HCT116 (cell line): ENCODE results near the gene BTG1. TPM values are rescaled to one million over a fixed set of nuclear protein-coding genes. Genes with fewer than 3 reads are reported as not detected.

ENCODE experiments used
- ATAC-seq: fragments of 200-7000 bp; cut with Tn5 transposase; 2 replicates; pipeline ENCODE4 v1.9.1; 2020; ENCODE audit warnings: mild to moderate bottlenecking, moderate library complexity
- BruUV-seq: library from RNA; stranded (reverse); fragments of 400-500 nt; replicated peaks from 2 replicates; lab custom pipeline; 2021; lab: Mats Ljungman, UMichigan
- CTCF ChIA-PET: fragments of 300-600 bp; sonication (Branson Sonifier 250); formaldehyde crosslinking; loops from one replicate; lab custom pipeline; 2021; ENCODE audit warnings: antibody characterized with exemption; lab: Charles Lee
- POLR2A ChIA-PET: fragments of 300-600, 350-600 bp; sonication (Branson Sonifier 250); formaldehyde crosslinking; loops from one replicate; lab custom pipeline; 2021; ENCODE audit warnings: antibody characterized with exemption; lab: Charles Lee
- RAD21 ChIA-PET, 2 experiments: fragments of 300-600 bp; sonication (Branson Sonifier 250); formaldehyde crosslinking; loops; one replicate each; lab custom pipeline; 2023; ENCODE audit warnings: low total read pairs in 2 of 2; ENCODE audit not compliant: uncharacterized antibody in 2 of 2, unreplicated experiment in 2 of 2, low non-redundant PET in 1 of 2; lab: Charles Lee
- DNase-seq: peaks from one replicate; pipeline ENCODE4 v3.0.0-alpha.2; 2010; ENCODE audit warnings: low read depth, low spot score
- H2AFZ ChIP-seq: fragments of 200-600 bp; shearing (Covaris generic), sonication (generic); 2 replicates; pipeline ENCODE4 v1.6.1; 2017; ENCODE audit warnings: low read depth, mixed run types, mixed read lengths, antibody characterized with exemption, low read length; ENCODE audit not compliant: poor library complexity, severe bottlenecking
- H3K27ac ChIP-seq: 2 replicates; pipeline ENCODE4 v1.5.1; 2012; ENCODE audit warnings: low read depth, low read length
- H3K27me3 ChIP-seq: fragments of 200-600 bp; sonication (generic); 2 replicates; pipeline ENCODE4 v1.6.1; 2016; ENCODE audit warnings: mixed run types, low read length, mixed read lengths; ENCODE audit not compliant: insufficient read depth
- H3K36me3 ChIP-seq, 2 experiments: fragments of 200-500 bp in 1 of 2; fragments of 200-600 bp in 1 of 2; sonication (Bioruptor generic) in 1 of 2; sonication (generic) in 1 of 2; 2 replicates each; pipeline versions ENCODE4 v1.5.1 to v1.6.1; 2014 to 2016; ENCODE audit warnings: low read length in 2 of 2, inconsistent platforms in 1 of 2, mixed read lengths in 1 of 2, mixed run types in 1 of 2; ENCODE audit not compliant: insufficient read depth in 2 of 2, control insufficient read depth in 1 of 2
- H3K4me1 ChIP-seq, 2 experiments: fragments of 200-600 bp in 1 of 2; sonication (generic) in 1 of 2; 2 replicates each; pipeline versions ENCODE4 v1.5.1 to v1.6.1; 2012 to 2017; ENCODE audit warnings: low read length in 2 of 2, inconsistent platforms in 1 of 2, mild to moderate bottlenecking in 1 of 2, mixed read lengths in 1 of 2, mixed run types in 1 of 2, moderate library complexity in 1 of 2; ENCODE audit not compliant: insufficient read depth in 2 of 2, control insufficient read depth in 1 of 2
- H3K4me2 ChIP-seq: fragments of 200-600 bp; sonication (generic); 2 replicates; pipeline ENCODE4 v1.6.1; 2017; ENCODE audit warnings: mixed run types, low read length, mixed read lengths
- H3K4me3 ChIP-seq, 2 experiments: fragments of 200-600 bp in 1 of 2; sonication (generic) in 1 of 2; replicated peaks in 1 of 2; 2 replicates each; pipeline ENCODE4 v1.5.1; 2011 to 2016; ENCODE audit warnings: low read length in 2 of 2, control low read depth in 1 of 2, low read depth in 1 of 2, mild to moderate bottlenecking in 1 of 2, mixed read lengths in 1 of 2, mixed run types in 1 of 2
- H3K79me2 ChIP-seq: fragments of 200-600 bp; sonication (generic); 2 replicates; pipeline ENCODE4 v1.6.1; 2017; ENCODE audit warnings: mild to moderate bottlenecking, mixed run types, low read length, moderate library complexity, mixed read lengths; ENCODE audit not compliant: insufficient read depth
- H3K9ac ChIP-seq: fragments of 200-600 bp; sonication (generic); 2 replicates; pipeline ENCODE4 v1.6.1; 2016; ENCODE audit warnings: low read length, mixed read lengths
- H3K9me2 ChIP-seq: fragments of 200-600 bp; sonication (generic), shearing (Covaris generic); 2 replicates; pipeline ENCODE4 v1.6.1; 2017; ENCODE audit warnings: mixed run types, mild to moderate bottlenecking, moderate library complexity; ENCODE audit not compliant: insufficient read depth
- H3K9me3 ChIP-seq, 2 experiments: fragments of 200-500 bp in 1 of 2; fragments of 200-600 bp in 1 of 2; sonication (Bioruptor generic) in 1 of 2; sonication (generic) in 1 of 2; 2 replicates each; pipeline ENCODE4 v1.6.1; 2014 to 2017; ENCODE audit warnings: low read length in 2 of 2, mixed read lengths in 2 of 2, inconsistent platforms in 1 of 2, low read depth in 1 of 2, mild to moderate bottlenecking in 1 of 2, mixed run types in 1 of 2, moderate library complexity in 1 of 2; ENCODE audit not compliant: control insufficient read depth in 1 of 2, insufficient read depth in 1 of 2
- H4K20me1 ChIP-seq: fragments of 200-600 bp; sonication (generic), shearing (Covaris generic); 2 replicates; pipeline ENCODE4 v1.6.1; 2017; ENCODE audit warnings: mixed run types, mild to moderate bottlenecking, moderate library complexity; ENCODE audit not compliant: insufficient read depth
- CEBPB ChIP-seq: IDR thresholded peaks from 2 replicates; pipeline ENCODE4 v1.6.1; 2012; ENCODE audit warnings: low read depth
- EZH2 ChIP-seq: fragments of 200-600 bp; sonication (generic); IDR thresholded peaks from 2 replicates; pipeline ENCODE4 v1.6.1; 2017; ENCODE audit warnings: antibody characterized with exemption, mixed run types
- FOSL1 ChIP-seq: IDR thresholded peaks from 2 replicates; pipeline ENCODE4 v1.6.1; 2012; ENCODE audit warnings: low read depth
- JUND ChIP-seq: IDR thresholded peaks from 2 replicates; pipeline ENCODE4 v1.6.1; 2012
- POLR2A ChIP-seq: IDR thresholded peaks from 2 replicates; pipeline ENCODE4 v1.7.0; 2011; ENCODE audit warnings: borderline replicate concordance; ENCODE audit not compliant: insufficient read depth, insufficient read length; ENCODE audit errors: extremely low read depth
- POLR2AphosphoS5 ChIP-seq: IDR thresholded peaks from 2 replicates; pipeline ENCODE4 v1.6.1; 2011; ENCODE audit warnings: mild to moderate bottlenecking, low read depth, low read length, moderate library complexity
- SP1 ChIP-seq: IDR thresholded peaks from 2 replicates; pipeline ENCODE4 v1.6.1; 2012; ENCODE audit warnings: low read depth
- SRF ChIP-seq: IDR thresholded peaks from 2 replicates; pipeline ENCODE4 v1.6.1; 2012; ENCODE audit warnings: low read depth
- YY1 ChIP-seq: IDR thresholded peaks from 2 replicates; pipeline ENCODE4 v1.6.1; 2011; ENCODE audit warnings: low read length, low read depth, moderate library complexity, mild to moderate bottlenecking; ENCODE audit not compliant: insufficient replicate concordance; ENCODE audit errors: extremely low read depth
- intact Hi-C: fragments of 100-400 bp; cut with micrococcal nuclease; formaldehyde crosslinking; loops from 2 replicates; pipeline ENCODE4 v1.10.0; 2022
- total RNA-seq: library from RNA; stranded (reverse); gene quantifications from one replicate; pipeline ENCODE4 v1.2.1, GENCODE V29; 2021; ENCODE audit not compliant: unreplicated experiment
- TF ChIP-seq, protein P1 (sequence below): IDR thresholded peaks from 2 replicates; pipeline ENCODE4 v1.6.1; 2012; ENCODE audit warnings: low read depth
- TF ChIP-seq, protein P2 (sequence below): IDR thresholded peaks from 2 replicates; pipeline ENCODE4 v1.6.1; 2012
- TF ChIP-seq, protein P3 (sequence below), 3 experiments: fragments of 200-600 bp in 1 of 3; sonication (generic) in 1 of 3; IDR thresholded peaks in 2 of 3; conservative IDR thresholded peaks in 1 of 3; 2 replicates each; pipeline ENCODE4 v1.5.1; 2012 to 2017; ENCODE audit warnings: low read depth in 2 of 3, low read length in 2 of 3, antibody characterized with exemption in 1 of 3, borderline replicate concordance in 1 of 3, control low read depth in 1 of 3, mild to moderate bottlenecking in 1 of 3, mixed read lengths in 1 of 3, mixed run types in 1 of 3, moderate library complexity in 1 of 3; ENCODE audit not compliant: insufficient read depth in 1 of 3

Gene BTG1
- total RNA-seq, 1 experiment from 2014 or later: 57.3 TPM

DNA sequence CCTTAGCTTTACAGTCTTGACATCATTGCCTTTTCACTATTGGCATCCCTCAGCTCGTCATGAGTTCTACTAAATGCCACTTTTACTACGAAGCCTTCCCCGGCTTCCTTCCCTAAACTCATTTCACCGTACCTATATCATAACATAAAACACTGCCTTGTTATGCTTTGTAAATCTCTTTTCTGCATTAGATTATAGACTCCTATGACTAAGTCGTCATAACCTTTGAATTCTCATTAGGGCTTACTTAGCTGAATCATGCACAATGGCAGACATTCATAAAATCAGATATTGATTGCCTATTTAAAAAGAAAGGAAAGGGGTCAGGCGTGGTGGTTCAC is 21.0 kb downstream of the BTG1 start (continued):
- TF ChIP-seq, protein P1, sequence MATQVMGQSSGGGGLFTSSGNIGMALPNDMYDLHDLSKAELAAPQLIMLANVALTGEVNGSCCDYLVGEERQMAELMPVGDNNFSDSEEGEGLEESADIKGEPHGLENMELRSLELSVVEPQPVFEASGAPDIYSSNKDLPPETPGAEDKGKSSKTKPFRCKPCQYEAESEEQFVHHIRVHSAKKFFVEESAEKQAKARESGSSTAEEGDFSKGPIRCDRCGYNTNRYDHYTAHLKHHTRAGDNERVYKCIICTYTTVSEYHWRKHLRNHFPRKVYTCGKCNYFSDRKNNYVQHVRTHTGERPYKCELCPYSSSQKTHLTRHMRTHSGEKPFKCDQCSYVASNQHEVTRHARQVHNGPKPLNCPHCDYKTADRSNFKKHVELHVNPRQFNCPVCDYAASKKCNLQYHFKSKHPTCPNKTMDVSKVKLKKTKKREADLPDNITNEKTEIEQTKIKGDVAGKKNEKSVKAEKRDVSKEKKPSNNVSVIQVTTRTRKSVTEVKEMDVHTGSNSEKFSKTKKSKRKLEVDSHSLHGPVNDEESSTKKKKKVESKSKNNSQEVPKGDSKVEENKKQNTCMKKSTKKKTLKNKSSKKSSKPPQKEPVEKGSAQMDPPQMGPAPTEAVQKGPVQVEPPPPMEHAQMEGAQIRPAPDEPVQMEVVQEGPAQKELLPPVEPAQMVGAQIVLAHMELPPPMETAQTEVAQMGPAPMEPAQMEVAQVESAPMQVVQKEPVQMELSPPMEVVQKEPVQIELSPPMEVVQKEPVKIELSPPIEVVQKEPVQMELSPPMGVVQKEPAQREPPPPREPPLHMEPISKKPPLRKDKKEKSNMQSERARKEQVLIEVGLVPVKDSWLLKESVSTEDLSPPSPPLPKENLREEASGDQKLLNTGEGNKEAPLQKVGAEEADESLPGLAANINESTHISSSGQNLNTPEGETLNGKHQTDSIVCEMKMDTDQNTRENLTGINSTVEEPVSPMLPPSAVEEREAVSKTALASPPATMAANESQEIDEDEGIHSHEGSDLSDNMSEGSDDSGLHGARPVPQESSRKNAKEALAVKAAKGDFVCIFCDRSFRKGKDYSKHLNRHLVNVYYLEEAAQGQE: no peak

DNA sequence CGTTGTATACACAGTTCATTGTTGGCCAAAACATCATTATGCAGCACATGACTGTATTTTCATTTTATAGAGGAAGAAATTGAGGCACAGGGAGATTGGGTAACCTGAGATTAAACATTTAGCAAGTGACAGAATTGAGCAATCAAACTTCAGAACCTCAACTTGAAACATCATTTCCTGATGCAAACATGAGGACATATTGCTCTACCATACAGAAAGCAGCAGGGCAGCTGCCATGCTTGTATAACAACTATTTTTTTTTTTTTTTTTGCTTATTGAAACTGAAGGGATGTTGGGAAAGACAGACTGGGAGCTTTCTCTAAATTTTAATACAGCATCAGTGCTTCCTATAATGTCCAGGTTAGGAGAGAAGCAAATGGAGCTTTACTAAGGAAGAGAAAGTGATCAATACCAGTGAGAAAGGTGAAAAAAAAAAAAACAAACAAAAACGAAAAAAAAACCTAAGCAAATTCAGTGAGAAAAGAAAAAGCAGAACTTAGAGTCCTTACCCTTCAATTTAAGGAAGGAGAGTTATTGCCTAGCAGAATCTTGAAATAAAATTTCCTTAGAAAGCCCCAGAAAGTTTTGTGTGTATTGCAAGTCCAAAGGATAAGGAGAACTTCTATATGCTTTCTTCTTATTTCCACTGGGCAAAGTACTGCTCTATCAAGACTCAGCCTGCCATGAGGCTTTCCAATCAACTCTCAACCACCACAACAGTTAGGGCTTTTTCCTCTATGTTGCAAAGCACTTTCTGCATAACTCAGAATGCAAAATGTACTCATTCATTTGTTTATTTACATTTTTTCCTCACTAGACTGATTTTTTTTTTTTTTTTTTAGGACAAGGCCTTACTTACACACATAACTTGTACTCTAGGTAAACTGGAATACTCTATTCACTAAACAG is 21.6 kb downstream of the BTG1 start:
- POLR2A ChIA-PET: interaction anchor here (0.6 kb wide), 1 partner anchor 703 kb away, joined by 4 read pairs; no protein-coding TSS in a partner anchor
- DNase-seq (no peak), ATAC-seq (no peak)
- Histone ChIP-seq H3K4me2 (no peak overlapping the region), H3K4me1 (no peaks in the 10 kb centered on the region), H3K27me3 (no peaks in the 10 kb centered on the region), H2AFZ (no peak overlapping the region), H3K9me2 (no peaks in the 10 kb centered on the region), H3K9me3 (no peaks in the 10 kb centered on the region), H3K9ac (no peak overlapping the region), H3K79me2 (no peaks in the 10 kb centered on the region), H4K20me1 (no peaks in the 10 kb centered on the region), H3K36me3 (no peaks in the 10 kb centered on the region), H3K4me3 (no peak overlapping the region), H3K27ac (no peak overlapping the region)
- CTCF ChIA-PET: no interaction called here
- no TSS peak for BruUV-seq
- RAD21 ChIA-PET: no interaction called here
- intact Hi-C loops: no loop called here
- TF ChIP-seq, protein P2, sequence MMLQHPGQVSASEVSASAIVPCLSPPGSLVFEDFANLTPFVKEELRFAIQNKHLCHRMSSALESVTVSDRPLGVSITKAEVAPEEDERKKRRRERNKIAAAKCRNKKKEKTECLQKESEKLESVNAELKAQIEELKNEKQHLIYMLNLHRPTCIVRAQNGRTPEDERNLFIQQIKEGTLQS: no peak
- TF ChIP-seq EZH2 (no peak), SRF (no peak), FOSL1 (no peak), SP1 (no peak), YY1 (no peak), POLR2AphosphoS5 (no peak), CEBPB (no peak), JUND (no peak), POLR2A (no peak)
- TF ChIP-seq, protein P1: no peak
- TF ChIP-seq, protein P3, sequence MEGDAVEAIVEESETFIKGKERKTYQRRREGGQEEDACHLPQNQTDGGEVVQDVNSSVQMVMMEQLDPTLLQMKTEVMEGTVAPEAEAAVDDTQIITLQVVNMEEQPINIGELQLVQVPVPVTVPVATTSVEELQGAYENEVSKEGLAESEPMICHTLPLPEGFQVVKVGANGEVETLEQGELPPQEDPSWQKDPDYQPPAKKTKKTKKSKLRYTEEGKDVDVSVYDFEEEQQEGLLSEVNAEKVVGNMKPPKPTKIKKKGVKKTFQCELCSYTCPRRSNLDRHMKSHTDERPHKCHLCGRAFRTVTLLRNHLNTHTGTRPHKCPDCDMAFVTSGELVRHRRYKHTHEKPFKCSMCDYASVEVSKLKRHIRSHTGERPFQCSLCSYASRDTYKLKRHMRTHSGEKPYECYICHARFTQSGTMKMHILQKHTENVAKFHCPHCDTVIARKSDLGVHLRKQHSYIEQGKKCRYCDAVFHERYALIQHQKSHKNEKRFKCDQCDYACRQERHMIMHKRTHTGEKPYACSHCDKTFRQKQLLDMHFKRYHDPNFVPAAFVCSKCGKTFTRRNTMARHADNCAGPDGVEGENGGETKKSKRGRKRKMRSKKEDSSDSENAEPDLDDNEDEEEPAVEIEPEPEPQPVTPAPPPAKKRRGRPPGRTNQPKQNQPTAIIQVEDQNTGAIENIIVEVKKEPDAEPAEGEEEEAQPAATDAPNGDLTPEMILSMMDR (IDR thresholded peaks at IDR 0.05 in 2 of 3, conservative IDR thresholded peaks at IDR 0.05 in 1 of 3; ENCODE audit: borderline replicate concordance in 1 of 3, insufficient read depth in 1 of 3, low read depth in 2 of 3, low read length in 2 of 3): no peak
